H1 (cell line): ENCODE measurements around the gene GFOD1.

Source experiments
- CBX5 ChIP-seq: fragments of 300-800, 300-1000 bp; sonication (generic); IDR thresholded peaks from 2 replicates; pipeline ENCODE4 v1.7.1; 2016; ENCODE audit warnings: antibody characterized with exemption, low read length, low read depth
- CHD2 ChIP-seq: IDR thresholded peaks from 2 replicates; pipeline ENCODE4 v1.6.1; 2012; ENCODE audit warnings: low read length, improper control_type of control experiment
- JUN ChIP-seq: IDR thresholded peaks from 2 replicates; pipeline ENCODE4 v1.6.1; 2011; ENCODE audit warnings: low read depth, mild to moderate bottlenecking, improper control_type of control experiment, low read length
- SIX5 ChIP-seq: IDR thresholded peaks from 2 replicates; pipeline ENCODE4 v1.6.1; 2011; ENCODE audit warnings: mild to moderate bottlenecking, low read depth, low read length

GRCh38 chr6:13523826-13524622 lies 36.6 kb upstream of the GFOD1 start:
- TF ChIP-seq CHD2 (no peak), SIX5 (no peak), CBX5 (no peak), JUN (no peak)
